GM19463 (cell line): ENCODE data around the gene EPS8L2.

Experiments used
- ATAC-seq: cut with Tn5 transposase; IDR thresholded peaks from one replicate; pipeline ENCODE4 v1.9.1; 2021; ENCODE audit warnings: mild to moderate bottlenecking, moderate library complexity; ENCODE audit not compliant: unreplicated experiment

EPS8L2 gene

DNA sequence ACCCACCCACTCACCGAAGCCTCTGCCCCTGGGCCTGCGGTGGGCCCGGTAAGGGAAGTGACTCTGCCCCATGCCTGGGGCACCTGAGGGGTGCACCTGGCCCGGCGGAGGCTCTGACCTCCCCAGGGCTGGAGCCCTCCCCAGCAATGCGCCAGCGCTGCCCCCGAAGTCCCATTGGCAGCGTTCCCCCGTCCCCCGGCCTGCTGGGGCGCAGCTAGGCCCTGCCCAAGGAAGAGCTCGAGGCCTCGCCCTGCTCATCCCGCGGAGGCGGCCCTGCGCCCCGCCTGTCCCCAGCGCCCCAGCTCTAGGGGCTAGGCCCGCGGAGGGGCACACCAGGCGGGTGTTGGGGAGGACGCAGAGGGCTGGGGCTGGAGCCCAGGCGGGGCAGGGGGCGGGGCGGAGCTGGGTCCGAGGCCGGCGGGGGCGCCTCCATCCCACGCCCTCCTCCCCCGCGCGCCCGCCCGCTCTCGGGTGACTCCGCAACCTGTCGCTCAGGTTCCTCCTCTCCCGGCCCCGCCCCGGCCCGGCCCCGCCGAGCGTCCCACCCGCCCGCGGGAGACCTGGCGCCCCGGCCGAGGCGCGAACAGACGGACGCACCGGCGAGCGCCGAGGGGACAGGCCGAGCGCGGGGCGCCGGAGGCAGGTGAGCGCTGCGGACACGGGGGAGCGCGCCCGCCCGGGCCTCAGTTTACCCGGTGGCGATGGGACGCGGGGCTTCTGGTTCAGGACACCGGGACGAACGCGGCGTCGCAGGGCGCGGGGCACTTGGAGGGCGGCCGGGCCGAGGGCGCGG is at the start of gene EPS8L2:
Gene EPS8L2 (plus strand): TSS at position 586 of the 793 bp plus-strand sequence. CDS start 3,177 bp downstream, outside the sequence.
- ATAC-seq = no peak

- ATAC-seq = no peak
These were observed 49.6 kb upstream of the EPS8L2 start for GRCh38 chr11:656426-656825.

DNA sequence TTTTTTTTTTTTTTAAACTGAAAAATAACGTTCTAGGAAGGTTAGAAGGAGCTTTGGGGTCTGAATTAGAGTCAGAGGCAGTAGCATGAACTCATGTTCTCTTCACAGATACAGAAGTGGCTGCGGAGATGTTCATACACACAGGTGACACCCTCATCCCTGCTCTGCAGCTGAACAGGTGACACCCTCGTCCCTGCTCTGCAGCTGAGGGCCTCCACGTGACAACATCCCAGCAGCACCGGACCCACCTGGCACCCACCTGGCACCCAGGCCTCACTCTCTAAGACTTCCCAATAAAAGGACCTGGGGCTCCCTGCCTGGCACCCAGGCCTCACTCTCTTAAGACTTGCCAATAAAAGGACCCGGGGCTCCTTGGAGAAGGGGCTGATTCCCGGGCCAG is 49.2 kb upstream of the EPS8L2 start:
- ATAC-seq = no peak

DNA sequence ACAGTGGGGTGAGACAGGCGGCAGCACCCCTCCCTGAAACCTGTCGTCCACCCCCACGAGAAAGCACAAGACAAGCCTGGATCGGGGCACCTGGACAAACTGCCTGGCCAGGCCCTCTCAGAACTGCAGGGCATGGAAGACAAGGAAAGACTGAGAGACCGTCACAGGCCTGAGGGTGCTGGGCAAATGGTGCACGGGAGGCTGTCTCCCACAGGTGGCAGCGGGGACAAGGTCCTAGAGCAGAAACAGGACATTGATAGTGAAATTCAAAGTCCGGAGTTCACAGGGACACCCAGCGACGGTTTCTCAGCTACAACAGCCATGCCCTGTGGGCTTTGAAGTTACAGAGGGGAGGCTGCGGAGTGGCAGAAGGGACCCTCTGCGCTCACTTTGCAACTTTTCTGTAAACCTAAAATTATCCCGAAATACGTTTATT is 48.3 kb upstream of the EPS8L2 start:
- ATAC-seq = no peak

GRCh38 chr11:659532-660085 is 46.4 kb upstream of the EPS8L2 start:
- no peak for ATAC-seq

GRCh38 chr11:660281-660680 is 45.8 kb upstream of the EPS8L2 start:
- ATAC-seq = no peak

DNA sequence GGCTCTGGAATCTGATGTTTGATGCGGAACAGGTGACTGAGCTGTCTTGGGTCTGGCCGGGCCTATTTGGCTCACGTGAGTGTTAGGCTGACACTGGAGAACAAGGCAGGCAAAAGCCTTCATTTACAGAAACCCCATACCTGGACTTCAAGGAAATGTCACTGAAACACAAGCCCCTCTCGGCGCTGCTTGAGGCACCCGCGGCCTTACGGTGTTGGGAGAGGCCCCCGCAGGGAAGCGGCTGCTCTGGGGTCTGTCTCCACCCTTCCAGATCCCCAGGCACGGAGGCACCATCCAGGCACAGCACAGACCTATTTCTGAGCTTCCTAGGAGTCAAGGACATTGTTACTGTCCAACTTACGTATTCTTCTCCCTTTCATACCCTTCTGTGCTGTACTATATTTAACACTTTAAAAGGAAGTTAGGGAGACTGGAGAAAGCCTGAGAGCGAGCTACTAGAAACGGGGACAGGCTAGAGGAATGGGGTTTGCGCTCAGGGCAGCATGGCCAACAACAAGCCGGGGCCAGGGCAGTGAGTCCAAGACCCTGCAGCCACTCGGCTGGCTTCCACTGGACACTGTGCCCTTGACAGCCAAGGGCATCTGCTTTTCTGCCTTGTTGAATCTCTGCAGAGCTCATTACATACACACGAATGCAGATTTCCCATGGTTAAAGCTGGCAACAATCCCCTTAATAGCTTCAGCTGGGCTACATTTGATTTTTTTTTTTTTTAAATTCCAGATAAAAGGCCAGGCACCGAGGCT is 45.2 kb upstream of the EPS8L2 start:
- no peak for ATAC-seq

DNA sequence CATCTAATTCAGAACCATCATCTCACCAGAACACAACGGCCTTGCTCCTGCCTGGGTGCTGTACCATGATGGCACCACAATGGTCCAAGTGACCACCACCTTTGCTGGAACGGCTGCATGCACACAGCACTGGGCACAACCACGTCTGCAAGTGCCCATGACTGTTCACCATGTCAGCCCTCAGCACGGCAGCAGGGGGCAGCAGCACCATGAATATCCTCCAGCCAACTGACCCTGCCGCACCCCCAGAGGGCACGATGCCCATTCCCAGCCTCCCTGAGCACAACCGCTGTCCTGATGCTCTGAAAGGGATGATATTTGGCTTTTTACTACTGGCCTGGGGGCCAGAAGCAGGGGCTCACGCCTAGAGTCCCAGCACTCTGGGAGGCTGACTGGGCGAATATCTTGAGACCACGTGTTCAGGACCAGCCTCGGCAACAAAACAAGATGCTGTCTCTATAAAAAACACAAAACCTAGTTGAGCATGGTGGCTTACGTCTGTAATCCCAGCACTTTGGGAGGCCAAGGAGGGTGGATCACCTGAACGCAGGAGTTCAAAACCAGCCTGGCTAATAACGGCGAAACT is 43.2 kb upstream of the EPS8L2 start:
- no peak for ATAC-seq

DNA sequence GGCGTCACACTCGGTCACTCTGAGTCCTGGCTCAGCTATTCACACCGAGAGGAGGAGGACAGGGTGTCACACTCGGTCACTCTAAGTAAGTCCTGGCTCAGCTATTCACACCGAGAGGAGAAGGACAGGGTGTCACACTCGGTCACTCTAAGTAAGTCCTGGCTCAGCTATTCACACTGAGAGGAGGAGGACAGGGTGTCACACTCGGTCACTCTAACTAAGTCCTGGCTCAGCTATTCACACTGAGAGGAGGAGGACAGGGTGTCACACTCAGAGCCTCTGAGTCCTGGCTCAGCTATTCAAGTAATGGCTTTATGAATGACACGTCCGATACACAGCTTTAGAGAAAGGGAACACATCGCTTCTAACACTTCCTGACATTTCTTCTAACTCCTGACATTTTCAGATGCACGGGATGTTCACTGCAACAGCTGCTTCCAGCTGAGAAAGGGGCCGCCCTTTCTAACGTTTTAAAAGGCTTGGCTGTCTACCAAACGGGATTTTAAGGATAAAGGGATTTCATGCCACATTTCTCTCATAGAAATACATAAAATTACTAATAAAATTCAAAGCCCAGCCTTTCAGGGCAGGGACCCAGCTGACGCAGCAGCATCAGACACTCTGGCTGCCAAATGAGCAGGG is 40.8 kb upstream of the EPS8L2 start:
- ATAC-seq = no peak

DNA sequence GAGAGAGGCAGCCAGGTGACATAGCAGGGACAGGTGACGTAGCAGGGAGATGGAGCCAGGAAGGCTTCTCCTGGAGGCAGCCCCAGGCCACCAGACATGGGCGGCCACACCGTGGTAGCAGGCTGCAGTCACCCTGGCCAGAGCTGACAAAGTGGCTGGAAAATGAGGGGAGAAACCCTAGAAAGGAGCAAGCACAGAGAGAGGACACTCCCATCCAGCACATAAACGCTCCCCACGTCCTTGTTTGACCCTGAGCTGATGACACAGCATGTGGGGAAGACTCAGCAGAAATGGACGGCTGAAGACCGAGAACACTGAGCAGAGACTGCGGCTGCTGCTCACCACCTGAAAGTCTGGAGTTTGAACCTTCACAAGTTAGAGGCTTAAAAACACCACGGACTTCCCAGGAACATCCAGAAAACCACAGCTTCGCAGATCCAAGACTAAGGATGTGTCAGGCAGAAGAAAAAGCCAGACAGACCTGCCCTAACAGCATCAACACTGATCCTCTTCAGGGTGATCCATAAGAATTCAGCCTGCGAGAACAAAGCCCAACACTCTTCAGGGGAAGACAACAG is 40.2 kb upstream of the EPS8L2 start:
- no peak for ATAC-seq

GRCh38 chr11:673866-674265 is 32.2 kb upstream of the EPS8L2 start:
- ATAC-seq = no peak

DNA sequence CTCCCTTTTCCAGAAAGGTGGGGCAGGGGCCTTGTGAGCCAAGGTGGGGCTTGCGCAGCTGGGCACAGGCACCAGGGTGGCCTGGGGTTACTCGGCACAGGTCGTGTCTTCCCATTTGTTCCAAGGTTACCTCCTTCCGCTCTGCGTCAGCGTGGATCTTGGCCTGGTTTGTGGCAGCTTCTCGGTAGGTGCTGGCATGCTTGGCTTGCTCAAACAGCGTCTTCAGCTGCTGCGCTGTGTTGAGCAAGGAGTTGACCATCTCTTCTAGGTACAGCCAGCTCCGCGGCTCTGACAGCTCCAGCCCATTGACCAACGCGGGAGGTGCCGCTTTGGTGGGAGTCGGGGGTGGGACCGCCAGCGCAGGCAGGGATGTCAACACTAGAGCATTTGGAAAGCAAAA is 31.6 kb upstream of the EPS8L2 start:
- no peak for ATAC-seq

- ATAC-seq = no peak
These were observed 27.7 kb upstream of the EPS8L2 start for GRCh38 chr11:678297-678696.

DNA sequence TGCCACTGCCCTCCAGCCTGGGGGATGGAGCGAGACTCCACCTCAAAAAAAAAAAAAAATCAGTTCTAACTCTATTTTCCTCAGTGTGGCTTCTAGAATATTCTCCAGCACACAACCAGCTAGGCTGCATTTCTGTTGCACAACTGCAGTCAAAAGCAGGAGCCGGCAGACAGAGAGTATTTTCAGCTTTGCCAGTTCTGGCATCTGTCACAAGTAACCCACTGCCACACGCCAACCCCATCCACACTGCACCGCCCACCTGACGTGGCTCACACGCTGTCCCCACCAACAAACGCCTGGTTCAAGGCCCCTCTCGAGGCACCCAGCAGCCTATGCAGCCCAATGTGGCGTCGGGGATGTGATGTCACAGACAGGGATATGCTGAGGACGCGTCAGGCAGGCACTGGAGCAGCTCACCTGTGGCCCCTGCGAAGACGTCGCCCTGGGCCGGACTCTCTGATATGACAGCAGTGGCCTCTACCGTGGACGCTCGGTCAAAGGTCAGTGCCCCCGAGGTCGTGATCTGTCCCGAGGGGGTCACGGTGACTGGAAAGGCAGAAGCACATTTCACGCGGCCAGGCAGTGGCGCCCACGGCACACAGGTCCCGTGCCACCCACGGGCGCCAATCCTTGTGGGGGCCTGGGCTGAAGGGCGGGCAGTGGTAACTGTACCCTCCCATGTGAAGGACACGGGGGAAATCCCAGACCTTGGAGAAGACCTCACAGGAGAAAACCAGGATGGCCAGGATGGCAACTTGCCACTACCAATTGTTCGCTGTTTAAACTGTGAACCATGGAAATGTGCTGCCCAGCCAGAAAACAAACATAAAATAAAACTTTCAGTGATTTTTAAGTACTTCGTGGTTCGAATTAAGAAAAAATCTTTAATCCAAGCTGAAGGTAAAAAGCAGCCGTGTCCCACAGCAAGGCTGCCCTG is 26.5 kb upstream of the EPS8L2 start:
- no peak for ATAC-seq

DNA sequence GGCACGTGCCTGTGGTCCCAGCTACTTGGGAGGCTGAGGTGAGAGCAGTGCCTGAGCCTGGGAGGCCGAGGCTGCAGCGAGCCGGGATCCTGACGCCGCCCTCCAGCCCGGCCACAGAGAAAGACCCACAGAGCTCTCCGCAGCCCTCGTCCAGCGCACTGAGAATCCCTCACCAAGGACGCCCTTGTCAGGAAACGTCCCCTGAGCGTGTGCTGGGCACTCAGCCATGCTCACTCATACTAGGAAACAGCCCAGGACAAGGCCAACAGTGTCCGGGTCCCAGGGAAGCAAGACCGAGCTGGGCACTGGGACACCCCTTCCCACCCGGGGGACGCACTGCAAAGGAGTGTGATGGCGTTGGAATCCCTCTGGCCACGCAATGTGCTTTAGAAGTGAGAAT is 25.6 kb upstream of the EPS8L2 start:
- no peak for ATAC-seq

GRCh38 chr11:680970-681369 is 25.1 kb upstream of the EPS8L2 start:
- ATAC-seq = no peak

DNA sequence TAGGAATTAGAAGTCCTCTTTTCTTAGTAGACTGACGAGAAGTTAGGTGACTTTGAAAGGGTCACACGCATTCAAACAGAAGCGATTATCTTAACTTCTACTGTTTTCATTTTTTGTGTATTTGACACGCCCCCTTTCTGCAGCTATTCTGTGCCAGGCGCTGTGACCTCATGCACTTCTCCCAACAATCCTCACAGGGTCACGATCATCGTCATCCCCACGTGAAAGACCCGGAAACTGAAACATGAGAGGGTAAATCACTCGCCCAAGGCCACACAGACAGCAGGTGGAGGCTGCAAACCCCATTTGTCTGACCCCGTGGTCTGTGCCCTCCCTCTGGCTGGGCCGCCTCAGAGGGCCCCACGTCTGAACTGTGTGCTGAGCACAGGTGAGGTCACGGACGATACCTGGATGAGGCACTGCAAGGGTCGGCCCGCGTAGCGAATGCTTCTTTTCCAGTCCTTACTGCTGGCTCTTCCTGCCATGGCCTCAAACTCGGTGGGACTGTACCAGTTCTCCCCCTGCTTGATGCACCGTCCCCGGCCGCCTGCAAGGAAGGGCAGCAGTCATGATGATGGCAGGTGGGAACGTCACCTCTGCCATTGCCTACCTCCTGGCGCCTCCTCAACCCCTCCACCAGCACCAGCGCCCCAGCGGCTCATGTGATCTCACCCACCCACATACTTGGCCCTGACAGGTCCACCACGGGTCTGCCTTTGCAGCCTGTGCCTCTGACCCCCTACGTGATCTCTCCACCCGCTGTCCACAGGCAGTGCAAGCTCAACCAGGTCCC is 19.4 kb upstream of the EPS8L2 start:
- no peak for ATAC-seq

GRCh38 chr11:687751-688150 is 18.3 kb upstream of the EPS8L2 start:
- ATAC-seq = no peak

GRCh38 chr11:688681-689080 is 17.4 kb upstream of the EPS8L2 start:
- no peak for ATAC-seq
